ENCODE data around the gene GRAMD1B.

Gene GRAMD1B

GRCh38 chr11:123593570-123593969, 163.5 kb downstream of the GRAMD1B start:
- H3K9me3 Mint-ChIP-seq, result no peaks in the 10 kb centered on the region
- ATAC-seq, result no peak
- DNase-seq (ENCODE audit: low spot score in 2 of 2), result no peak
- H3K4me3 Mint-ChIP-seq, result no peak overlapping the region
- H3K4me1 Mint-ChIP-seq, result no peaks in the 10 kb centered on the region
- no peak overlapping the region for H3K27ac Mint-ChIP-seq
- H3K36me3 Mint-ChIP-seq, result no peaks in the 10 kb centered on the region

GRCh38 chr11:123594188-123594901, 164.3 kb downstream of the GRAMD1B start:
- ATAC-seq (no peak), DNase-seq (ENCODE audit: low spot score in 2 of 2) (no peak)
- Mint-ChIP-seq H3K9me3 (no peaks in the 10 kb centered on the region), H3K36me3 (no peaks in the 10 kb centered on the region), H3K4me3 (no peak overlapping the region), H3K4me1 (no peaks in the 10 kb centered on the region), H3K27ac (no peak overlapping the region)

GRCh38 chr11:123594921-123595320, 164.9 kb downstream of the GRAMD1B start:
- Mint-ChIP-seq H3K36me3 (no peaks in the 10 kb centered on the region), H3K4me1 (no peaks in the 10 kb centered on the region), H3K27ac (no peak overlapping the region), H3K9me3 (no peaks in the 10 kb centered on the region), H3K4me3 (no peak overlapping the region)
- ATAC-seq (no peak), DNase-seq (ENCODE audit: low spot score in 2 of 2) (no peak)

- H3K36me3 Mint-ChIP-seq, result peaks cover 19% of the 10 kb centered on the region
These were observed 167.8 kb downstream of the GRAMD1B start for GRCh38 chr11:123597859-123598258.

GRCh38 chr11:123601136-123601535, 171.1 kb downstream of the GRAMD1B start:
- no peak overlapping the region for H3K27ac Mint-ChIP-seq
- peaks cover 43% of the 10 kb centered on the region for H3K36me3 Mint-ChIP-seq
- DNase-seq (ENCODE audit: low spot score in 2 of 2) (no peak), ATAC-seq (no peak)
- no peak overlapping the region for H3K4me3 Mint-ChIP-seq
- no peaks in the 10 kb centered on the region for H3K9me3 Mint-ChIP-seq
- H3K4me1 Mint-ChIP-seq, result no peaks in the 10 kb centered on the region

More at GRCh38 chr11:123597859-123598258, 167.8 kb downstream of the GRAMD1B start:
- no peak overlapping the region for H3K4me3 Mint-ChIP-seq
- no peak overlapping the region for H3K27ac Mint-ChIP-seq
- no peaks in the 10 kb centered on the region for H3K4me1 Mint-ChIP-seq
- no peaks in the 10 kb centered on the region for H3K9me3 Mint-ChIP-seq
- ATAC-seq (no peak), DNase-seq (ENCODE audit: low spot score in 2 of 2) (no peak)

- DNase-seq (ENCODE audit: low spot score in 2 of 2) (no peak), ATAC-seq (no peak)
- no peaks in the 10 kb centered on the region for H3K9me3 Mint-ChIP-seq
- H3K36me3 Mint-ChIP-seq, result peaks cover 43% of the 10 kb centered on the region
- H3K27ac Mint-ChIP-seq, result no peak overlapping the region
- H3K4me1 Mint-ChIP-seq, result no peaks in the 10 kb centered on the region
- no peak overlapping the region for H3K4me3 Mint-ChIP-seq
These were observed 171.7 kb downstream of the GRAMD1B start for GRCh38 chr11:123601743-123602142.

- ATAC-seq (no peak), DNase-seq (ENCODE audit: low spot score in 2 of 2) (no peak)
- Mint-ChIP-seq H3K4me1 (no peaks in the 10 kb centered on the region), H3K27ac (no peak overlapping the region), H3K4me3 (no peak overlapping the region), H3K9me3 (no peaks in the 10 kb centered on the region), H3K36me3 (peaks cover 50% of the 10 kb centered on the region)
These were observed 173.6 kb downstream of the GRAMD1B start for GRCh38 chr11:123603666-123604065.

- H3K9me3 Mint-ChIP-seq, result no peaks in the 10 kb centered on the region
- no peaks in the 10 kb centered on the region for H3K4me1 Mint-ChIP-seq
- H3K36me3 Mint-ChIP-seq, result peaks cover 42% of the 10 kb centered on the region
- no peak overlapping the region for H3K27ac Mint-ChIP-seq
- DNase-seq (ENCODE audit: low spot score in 2 of 2) (no peak), ATAC-seq (no peak)
- no peak overlapping the region for H3K4me3 Mint-ChIP-seq
These were observed 177.7 kb downstream of the GRAMD1B start for GRCh38 chr11:123607781-123608180.

GRCh38 chr11:123608371-123608770, 178.3 kb downstream of the GRAMD1B start:
- H3K4me3 Mint-ChIP-seq, result no peak overlapping the region
- no peak for DNase-seq (ENCODE audit: low spot score in 2 of 2)
- no peak overlapping the region for H3K27ac Mint-ChIP-seq
- no peaks in the 10 kb centered on the region for H3K9me3 Mint-ChIP-seq
- H3K36me3 Mint-ChIP-seq, result peaks cover 44% of the 10 kb centered on the region
- no peak for ATAC-seq
- H3K4me1 Mint-ChIP-seq, result no peaks in the 10 kb centered on the region

GRCh38 chr11:123608945-123609344, 178.9 kb downstream of the GRAMD1B start:
- Mint-ChIP-seq H3K27ac (no peak overlapping the region), H3K4me1 (no peaks in the 10 kb centered on the region), H3K9me3 (no peaks in the 10 kb centered on the region), H3K4me3 (no peak overlapping the region), H3K36me3 (peaks cover 44% of the 10 kb centered on the region)
- ATAC-seq (no peak), DNase-seq (ENCODE audit: low spot score in 2 of 2) (no peak)

GRCh38 chr11:123611698-123612097, 181.6 kb downstream of the GRAMD1B start:
- no peak overlapping the region for H3K4me3 Mint-ChIP-seq
- no peak overlapping the region for H3K27ac Mint-ChIP-seq
- no peaks in the 10 kb centered on the region for H3K9me3 Mint-ChIP-seq
- peaks cover 51% of the 10 kb centered on the region for H3K36me3 Mint-ChIP-seq
- ATAC-seq, result no peak
- H3K4me1 Mint-ChIP-seq, result no peaks in the 10 kb centered on the region
- DNase-seq (ENCODE audit: low spot score in 2 of 2), result no peak

- H3K4me1 Mint-ChIP-seq, result no peaks in the 10 kb centered on the region
- peaks cover 61% of the 10 kb centered on the region for H3K36me3 Mint-ChIP-seq
- H3K4me3 Mint-ChIP-seq, result no peak overlapping the region
- no peaks in the 10 kb centered on the region for H3K9me3 Mint-ChIP-seq
- ATAC-seq (no peak), DNase-seq (ENCODE audit: low spot score in 2 of 2) (no peak)
- H3K27ac Mint-ChIP-seq, result peak overlapping the region; percentile 41
These were observed 186.6 kb downstream of the GRAMD1B start for GRCh38 chr11:123616505-123617198.

GRCh38 chr11:123622576-123622975, 192.5 kb downstream of the GRAMD1B start:
- no peak for ATAC-seq
- Mint-ChIP-seq H3K4me3 (no peak overlapping the region), H3K4me1 (no peaks in the 10 kb centered on the region), H3K36me3 (peaks cover 40% of the 10 kb centered on the region), H3K27ac (no peak overlapping the region), H3K9me3 (no peaks in the 10 kb centered on the region)
- DNase-seq (ENCODE audit: low spot score in 2 of 2), result no peak

GRCh38 chr11:123624974-123625373, 194.9 kb downstream of the GRAMD1B start:
- DNase-seq (ENCODE audit: low spot score in 2 of 2), result no peak
- no peak overlapping the region for H3K27ac Mint-ChIP-seq
- no peak overlapping the region for H3K4me3 Mint-ChIP-seq
- H3K9me3 Mint-ChIP-seq, result no peaks in the 10 kb centered on the region
- no peak for ATAC-seq
- peaks cover 27% of the 10 kb centered on the region for H3K36me3 Mint-ChIP-seq
- H3K4me1 Mint-ChIP-seq, result no peaks in the 10 kb centered on the region

GRCh38 chr11:123628936-123629683, 199.0 kb downstream of the GRAMD1B start:
- H3K9me3 Mint-ChIP-seq, result no peaks in the 10 kb centered on the region
- DNase-seq (ENCODE audit: low spot score in 2 of 2) (no peak), ATAC-seq (no peak)
- no peak overlapping the region for H3K4me3 Mint-ChIP-seq
- H3K27ac Mint-ChIP-seq, result no peak overlapping the region
- peaks cover 2% of the 10 kb centered on the region for H3K36me3 Mint-ChIP-seq
- no peaks in the 10 kb centered on the region for H3K4me1 Mint-ChIP-seq

Measured in stimulated activated effector memory CD8-positive, alpha-beta T cell treated with anti-CD3 and anti-CD28 coated beads, Interleukin-12 subunit alpha, Interleukin-12 subunit beta, amount 100 ng/mL, for 72 hours (primary cell).